Heart right ventricle (tissue), 16 donors: ENCODE measurements around the gene COL4A4. TPM values are rescaled to one million over a fixed set of nuclear protein-coding genes. Genes with fewer than 3 reads are reported as not detected.
A peak's percentile ranks its signal among the peaks of the same experiment; 100 is the strongest.

Source experiments
- ATAC-seq, 8 donors: fragments of 200-7000 bp; cut with Tn5 transposase; one replicate each; pipeline ENCODE4 v1.9.1; 2020; ENCODE audit warnings: mild to moderate bottlenecking in 8 of 8, moderate library complexity in 8 of 8, moderate number of reproducible peaks in 1 of 8
- DNase-seq, 2 donors: peaks; one replicate each; pipeline ENCODE4 v3.0.0-alpha.2; 2020
- H3K27ac ChIP-seq, 10 donors: fragments of 200-600 bp; sonication (generic) in 2 of 10; one replicate each; pipeline versions ENCODE4 v1.5.0 to v1.8.0; 2020 to 2022; ENCODE audit warnings: mild to moderate bottlenecking in 3 of 10
- H3K27me3 ChIP-seq, 7 donors: fragments of 200-600 bp; one replicate each; pipeline ENCODE4 v1.8.0; 2021 to 2022; ENCODE audit warnings: mild to moderate bottlenecking in 2 of 7
- H3K36me3 ChIP-seq, 9 donors: fragments of 200-600 bp; sonication (generic) in 1 of 9; one replicate each; pipeline versions ENCODE4 v1.5.0 to v1.8.0; 2020 to 2022; ENCODE audit warnings: mild to moderate bottlenecking in 2 of 9
- H3K4me1 ChIP-seq, 9 donors: fragments of 200-600 bp; sonication (generic) in 1 of 9; one replicate each; pipeline versions ENCODE4 v1.5.0 to v1.8.0; 2020 to 2022; ENCODE audit warnings: mild to moderate bottlenecking in 4 of 9
- H3K4me3 ChIP-seq, 10 donors: fragments of 200-600 bp; sonication (generic) in 2 of 10; one replicate each; pipeline versions ENCODE4 v1.5.0 to v1.8.0; 2020 to 2022; ENCODE audit warnings: mild to moderate bottlenecking in 7 of 10, moderate library complexity in 2 of 10
- H3K9me3 ChIP-seq, 11 donors: fragments of 200-600 bp in 10 of 11; sonication (generic) in 2 of 11; one replicate each; pipeline versions ENCODE4 v1.5.0 to v1.8.0; 2013 to 2022; ENCODE audit warnings: mild to moderate bottlenecking in 2 of 11, control low read depth in 1 of 11, moderate library complexity in 1 of 11
- WGBS, 2 donors: extraction: QIAGEN DNeasy Blood & Tissue Kit; methylation state at CpG; one replicate each; pipeline ENCODE4 v1.1.7; 2013; ENCODE audit warnings: inconsistent platforms in 1 of 2; 5-methylcytosine and 5-hydroxymethylcytosine counted together
- intact Hi-C, 10 donors: fragments of 100-400 bp; cut with DNase I; formaldehyde crosslinking; loops; one replicate each; pipeline versions ENCODE4 v1.11.1 to v1.14.2; 2022
- polyA plus RNA-seq, 2 donors: library from polyadenylated mRNA; stranded (reverse); fragments of 200-250 nt; gene quantifications; one replicate each; pipeline ENCODE4 v1.2.3, GENCODE V29; 2013
- total RNA-seq, 10 donors: library from RNA; stranded (reverse); fragmentation: NEBNext Ultra II Directional in 3 of 10; extraction: Animal tissue kit (Norgen Biotek cat#: 25700) in 3 of 10; gene quantifications; one replicate each; pipeline versions ENCODE4 v1.2.1 to v1.2.4, GENCODE V29; 2021 to 2023
- TF ChIP-seq, protein P1 (sequence below), 9 donors: fragments of 200-600 bp; sonication (generic) in 2 of 9; IDR thresholded peaks; one replicate each; pipeline versions ENCODE4 v1.5.0 to v1.8.0; 2021 to 2022; ENCODE audit warnings: antibody characterized with exemption in 9 of 9, mild to moderate bottlenecking in 5 of 9, moderate library complexity in 1 of 9
- donor health status: Arrhythmogenic right ventricular cardiomyopathy.
- donor health status: ischemic (EF 13 %, LVEDD 7.1; RV severe dilation, severe dysfunction).
- donor health status: healthy with polysubstance abuse.
- donor health status: DM: no; HTN: yes; CAD: no.
- donor health status: DM: no; HTN: no; CAD: no.
- donor health status: ischemic (EF 25% LVEDD 6.9; RV normal size, moderate dysfunction).
- donor health status: ischemic (EF 25% LVEDD 5.7; RV mildly dilated, moderate dysfunction).
- donor health status: healthy.
- donor health status: DM: yes; HTN: yes; CAD: no.
- donor health status: Ischemic cardiomyopathy.
- donor health status: ischemic (EF 35%, LVEDD 5.7; RV mildly dilated, moderate dysfunction).
- donor health status: nonischemic (EF 11% LVEDD 7.7; RV severe dilation, severe dysfunction).
- donor health status: DM: yes; HTN: yes; CAD: no.
- donor health status: PGD.
- donor health status: ischemic (EF 29% LVEDD 5.4; RV normal size, mild dysfunction).
- donor health status: nonischemic (EF 23%, LVEDD 6.1; RV moderate dilation, normal function).

Gene COL4A4
- total and polyA plus RNA-seq, 12 donors = 0.84 to 11.4 (median 4.1) TPM

DNA sequence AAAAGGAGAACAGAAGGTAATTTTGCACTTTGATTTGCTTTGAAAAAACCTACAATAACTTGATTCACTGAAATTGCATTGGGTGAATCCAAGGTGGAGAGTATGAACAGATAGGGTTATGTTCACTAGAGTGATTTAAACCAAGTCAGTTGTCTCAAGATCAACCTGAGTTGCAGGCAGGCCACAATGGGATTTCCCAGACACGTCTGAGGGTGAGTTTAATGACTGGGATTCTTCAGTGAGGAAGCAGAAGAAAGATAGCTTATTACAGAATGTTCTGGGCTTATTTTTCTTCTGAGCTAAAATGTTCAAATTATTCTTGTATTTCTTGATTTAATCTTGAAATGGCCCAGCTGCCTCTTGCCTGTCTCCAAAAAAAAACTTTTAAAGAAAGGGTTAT, 20.1 kb downstream of the COL4A4 start:
- H3K27ac ChIP-seq = peak overlapping the region in 4 of 10 donors; percentile 15 to 52 (median 22)
- H3K4me1 ChIP-seq = peaks cover 0 to 19% (median 0%) of the 10 kb centered on the region in 9 donors
- H3K4me3 ChIP-seq = no peak overlapping the region
- peaks cover 0 to 9% (median 5%) of the 10 kb centered on the region in 11 donors for H3K9me3 ChIP-seq
- intact Hi-C loops = no loop called here
- no peak for DNase-seq
- ATAC-seq = peak in 3 of 8 donors; percentile 16 to 72 (median 19)
- WGBS, 2 donors = 39 to 44% methylated on average over 1 of the region's 1 CpG
- TF ChIP-seq, protein P1, sequence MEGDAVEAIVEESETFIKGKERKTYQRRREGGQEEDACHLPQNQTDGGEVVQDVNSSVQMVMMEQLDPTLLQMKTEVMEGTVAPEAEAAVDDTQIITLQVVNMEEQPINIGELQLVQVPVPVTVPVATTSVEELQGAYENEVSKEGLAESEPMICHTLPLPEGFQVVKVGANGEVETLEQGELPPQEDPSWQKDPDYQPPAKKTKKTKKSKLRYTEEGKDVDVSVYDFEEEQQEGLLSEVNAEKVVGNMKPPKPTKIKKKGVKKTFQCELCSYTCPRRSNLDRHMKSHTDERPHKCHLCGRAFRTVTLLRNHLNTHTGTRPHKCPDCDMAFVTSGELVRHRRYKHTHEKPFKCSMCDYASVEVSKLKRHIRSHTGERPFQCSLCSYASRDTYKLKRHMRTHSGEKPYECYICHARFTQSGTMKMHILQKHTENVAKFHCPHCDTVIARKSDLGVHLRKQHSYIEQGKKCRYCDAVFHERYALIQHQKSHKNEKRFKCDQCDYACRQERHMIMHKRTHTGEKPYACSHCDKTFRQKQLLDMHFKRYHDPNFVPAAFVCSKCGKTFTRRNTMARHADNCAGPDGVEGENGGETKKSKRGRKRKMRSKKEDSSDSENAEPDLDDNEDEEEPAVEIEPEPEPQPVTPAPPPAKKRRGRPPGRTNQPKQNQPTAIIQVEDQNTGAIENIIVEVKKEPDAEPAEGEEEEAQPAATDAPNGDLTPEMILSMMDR (IDR thresholded peaks at IDR 0.05) = no peak
- no peaks in the 10 kb centered on the region for H3K27me3 ChIP-seq
- peaks cover 0 to 7% (median 0%) of the 10 kb centered on the region in 9 donors for H3K36me3 ChIP-seq

DNA sequence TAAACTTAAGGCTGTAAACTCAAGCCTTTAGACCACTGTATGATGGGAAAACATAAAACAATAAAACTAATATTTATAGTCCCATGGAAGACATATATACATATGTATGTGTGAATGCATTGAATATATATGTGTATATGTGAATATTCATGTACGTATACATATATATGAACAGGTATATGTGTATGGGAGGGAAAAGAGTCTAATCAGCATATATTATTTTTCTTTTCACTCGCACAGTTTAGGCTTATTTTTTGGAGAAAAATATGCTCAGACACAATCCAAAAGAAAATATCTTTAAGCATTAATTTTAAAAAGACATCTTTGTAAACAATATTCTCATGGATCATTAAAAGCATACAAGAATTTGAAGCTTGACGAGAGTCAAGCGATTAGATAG, 22.7 kb downstream of the COL4A4 start:
- DNase-seq (no peak), ATAC-seq (no peak)

DNA sequence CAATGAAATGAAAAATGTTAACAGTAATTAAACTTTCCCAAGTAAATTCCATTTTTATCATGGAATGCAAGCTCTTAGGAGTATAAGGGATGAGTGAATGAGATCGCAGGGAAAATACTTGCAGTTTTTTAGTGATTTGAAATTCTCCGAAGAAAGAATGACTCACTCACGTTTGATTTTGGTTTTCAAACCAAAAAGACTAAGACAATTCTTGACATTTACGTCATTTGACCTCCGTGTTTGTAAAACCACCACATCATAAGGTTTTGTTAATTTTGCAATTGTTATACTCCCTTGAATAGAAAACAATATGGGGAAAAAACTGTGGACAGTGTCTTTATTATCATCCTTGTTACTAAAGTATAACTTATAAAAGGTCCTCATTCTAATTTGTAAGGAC, 29.4 kb downstream of the COL4A4 start:
- Histone ChIP-seq H3K9me3 (no peaks in the 10 kb centered on the region), H3K27ac (peak overlapping the region in 4 of 10 donors; percentile 3 to 41 (median 21)), H3K4me3 (no peak overlapping the region), H3K27me3 (no peaks in the 10 kb centered on the region), H3K4me1 (peaks cover 0 to 13% (median 0%) of the 10 kb centered on the region in 9 donors), H3K36me3 (peaks cover 0 to 6% (median 0%) of the 10 kb centered on the region in 9 donors)
- intact Hi-C loops = loop anchor here in 3 of 10 donors (10.0 kb wide), 2 partner anchors 50 to 630 kb away; no protein-coding TSS in a partner anchor
- TF ChIP-seq, protein P1 (IDR thresholded peaks at IDR 0.05) = no peak
- 71 to 75% methylated on average over 5 of the region's 5 CpGs for WGBS, 2 donors
- no peak for DNase-seq
- ATAC-seq = no peak

More for the DNA sequence above, 22.7 kb downstream of the COL4A4 start:
- H3K27me3 ChIP-seq = no peaks in the 10 kb centered on the region
- H3K36me3 ChIP-seq = peaks cover 0 to 7% (median 0%) of the 10 kb centered on the region in 9 donors
- no peak overlapping the region for H3K27ac ChIP-seq
- no peaks in the 10 kb centered on the region for H3K9me3 ChIP-seq
- no peak overlapping the region for H3K4me3 ChIP-seq
- intact Hi-C loops = no loop called here
- peaks cover 0 to 19% (median 0%) of the 10 kb centered on the region in 9 donors for H3K4me1 ChIP-seq
- TF ChIP-seq, protein P1 (IDR thresholded peaks at IDR 0.05) = no peak
- WGBS, 2 donors = 94 to 96% methylated on average over 4 of the region's 4 CpGs

DNA sequence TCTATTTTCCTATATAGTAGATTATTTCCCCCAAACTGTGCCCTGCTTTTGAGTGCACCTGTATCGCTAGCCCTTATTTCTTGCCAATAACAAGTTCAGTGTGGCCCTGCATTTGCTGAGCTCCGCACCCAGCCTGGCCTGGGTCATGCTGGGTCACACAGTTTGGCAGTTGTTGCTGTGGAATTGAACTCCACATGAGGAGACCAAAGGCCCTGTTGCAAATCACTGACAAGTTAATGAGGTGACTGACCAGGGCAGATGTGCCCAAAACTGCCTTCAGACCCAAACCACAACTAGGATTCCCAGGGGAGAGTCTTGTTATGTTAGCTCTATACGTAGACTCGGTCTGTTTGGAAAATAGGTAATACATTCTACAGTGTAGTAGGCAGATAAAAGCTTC, 31.0 kb downstream of the COL4A4 start:
- no peaks in the 10 kb centered on the region for H3K9me3 ChIP-seq
- H3K27me3 ChIP-seq = no peaks in the 10 kb centered on the region
- H3K4me3 ChIP-seq = no peak overlapping the region
- WGBS, 2 donors = 67 to 69% methylated on average over 4 of the region's 4 CpGs
- ATAC-seq = peak in 1 of 8 donors; percentile 70
- TF ChIP-seq, protein P1 (IDR thresholded peaks at IDR 0.05) = no peak
- H3K4me1 ChIP-seq = peaks cover 0 to 13% (median 0%) of the 10 kb centered on the region in 9 donors
- DNase-seq = peak in 1 of 2 donors; percentile 22
- H3K36me3 ChIP-seq = no peaks in the 10 kb centered on the region
- H3K27ac ChIP-seq = peak overlapping the region in 1 of 10 donors; percentile 21
- intact Hi-C loops = loop anchor here in 3 of 10 donors (10.0 kb wide), 2 partner anchors 52 to 632 kb away; no protein-coding TSS in a partner anchor
